ENCODE data around the gene TMEM108. TPM values are rescaled to one million over a fixed set of nuclear protein-coding genes. Genes with fewer than 3 reads are reported as not detected.

The TMEM108 gene
- total and polyA plus RNA-seq, 10 of the 15 experiments (the other 5 are each of a cell fraction or from before 2014, with no cell fraction given): 0.02 to 0.58 (median 0.12) TPM; not detected in 5

DNA sequence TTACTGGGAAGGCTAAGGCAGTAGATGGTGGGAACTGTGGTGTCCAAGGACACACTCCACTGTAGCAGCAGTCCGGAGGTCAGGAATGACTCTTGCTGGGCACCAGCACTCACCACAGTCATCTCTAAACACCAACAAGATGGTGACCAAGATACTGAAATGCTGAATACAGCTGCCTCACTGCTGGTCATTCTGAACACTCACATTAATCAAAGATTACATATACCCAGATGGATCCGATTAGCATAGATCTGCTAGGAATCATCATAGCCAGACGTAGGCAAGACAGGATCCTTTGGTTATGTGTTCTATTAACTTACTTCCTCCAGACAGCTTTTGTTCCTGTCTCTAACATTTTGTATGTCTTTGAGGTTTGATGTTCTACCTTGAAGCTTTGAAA is 226.7 kb downstream of the TMEM108 start (continued):
- TF ChIP-seq, protein P1, sequence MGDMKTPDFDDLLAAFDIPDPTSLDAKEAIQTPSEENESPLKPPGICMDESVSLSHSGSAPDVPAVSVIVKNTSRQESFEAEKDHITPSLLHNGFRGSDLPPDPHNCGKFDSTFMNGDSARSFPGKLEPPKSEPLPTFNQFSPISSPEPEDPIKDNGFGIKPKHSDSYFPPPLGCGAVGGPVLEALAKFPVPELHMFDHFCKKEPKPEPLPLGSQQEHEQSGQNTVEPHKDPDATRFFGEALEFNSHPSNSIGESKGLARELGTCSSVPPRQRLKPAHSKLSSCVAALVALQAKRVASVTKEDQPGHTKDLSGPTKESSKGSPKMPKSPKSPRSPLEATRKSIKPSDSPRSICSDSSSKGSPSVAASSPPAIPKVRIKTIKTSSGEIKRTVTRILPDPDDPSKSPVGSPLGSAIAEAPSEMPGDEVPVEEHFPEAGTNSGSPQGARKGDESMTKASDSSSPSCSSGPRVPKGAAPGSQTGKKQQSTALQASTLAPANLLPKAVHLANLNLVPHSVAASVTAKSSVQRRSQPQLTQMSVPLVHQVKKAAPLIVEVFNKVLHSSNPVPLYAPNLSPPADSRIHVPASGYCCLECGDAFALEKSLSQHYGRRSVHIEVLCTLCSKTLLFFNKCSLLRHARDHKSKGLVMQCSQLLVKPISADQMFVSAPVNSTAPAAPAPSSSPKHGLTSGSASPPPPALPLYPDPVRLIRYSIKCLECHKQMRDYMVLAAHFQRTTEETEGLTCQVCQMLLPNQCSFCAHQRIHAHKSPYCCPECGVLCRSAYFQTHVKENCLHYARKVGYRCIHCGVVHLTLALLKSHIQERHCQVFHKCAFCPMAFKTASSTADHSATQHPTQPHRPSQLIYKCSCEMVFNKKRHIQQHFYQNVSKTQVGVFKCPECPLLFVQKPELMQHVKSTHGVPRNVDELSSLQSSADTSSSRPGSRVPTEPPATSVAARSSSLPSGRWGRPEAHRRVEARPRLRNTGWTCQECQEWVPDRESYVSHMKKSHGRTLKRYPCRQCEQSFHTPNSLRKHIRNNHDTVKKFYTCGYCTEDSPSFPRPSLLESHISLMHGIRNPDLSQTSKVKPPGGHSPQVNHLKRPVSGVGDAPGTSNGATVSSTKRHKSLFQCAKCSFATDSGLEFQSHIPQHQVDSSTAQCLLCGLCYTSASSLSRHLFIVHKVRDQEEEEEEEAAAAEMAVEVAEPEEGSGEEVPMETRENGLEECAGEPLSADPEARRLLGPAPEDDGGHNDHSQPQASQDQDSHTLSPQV (IDR thresholded peaks at IDR 0.05): no peak

DNA sequence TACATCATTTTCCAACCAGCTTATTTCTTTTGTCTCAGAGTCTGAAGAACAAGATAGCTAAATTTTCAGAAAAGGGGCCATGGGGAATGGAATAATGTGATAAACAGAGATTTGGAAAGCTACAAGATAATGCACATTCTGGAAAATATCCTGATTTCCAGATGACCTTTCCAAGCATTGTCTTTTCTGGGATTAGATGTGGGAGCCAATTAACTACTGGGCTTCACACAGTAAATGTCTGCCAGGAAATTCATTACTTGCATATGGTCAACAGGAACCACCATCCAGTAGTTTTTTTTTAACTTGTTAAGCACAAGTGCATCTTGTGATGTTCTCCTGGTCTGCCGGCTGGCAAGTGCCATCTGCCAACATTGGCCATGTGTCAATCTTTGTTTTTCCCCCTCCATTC is 230.5 kb downstream of the TMEM108 start:
- intact Hi-C loops (cut with micrococcal nuclease; ENCODE audit: unreplicated experiment): no loop called here
- WGBS (ENCODE audit: insufficient coverage, insufficient replicate concordance, low lambda C conversion rate, missing lambda C conversion rate): 60% methylated on average over 1 of the region's 1 CpG
- Histone ChIP-seq H2AFZ (ENCODE audit: control insufficient read depth, low read depth, low read length) (no peak overlapping the region), H3K36me3 (ENCODE audit: control insufficient read depth in 2 of 2, insufficient read depth in 2 of 2, low read length in 1 of 2) (no peaks in the 10 kb centered on the region), H3K9ac (ENCODE audit: control insufficient read depth, insufficient read depth, low read length) (no peak overlapping the region), H3K4me3 (no peak overlapping the region), H3K9me3 (replicated peaks; ENCODE audit: control insufficient read depth, insufficient read depth, low read length) (no peaks in the 10 kb centered on the region), H3K27me3 (replicated peaks in 1 of 2; ENCODE audit: control insufficient read depth in 2 of 2, insufficient read depth in 2 of 2, low read length in 1 of 2) (peaks cover 0 to 3% of the 10 kb centered on the region in 2 experiments; a peak in 1 of 4 replicates), H3K4me2 (ENCODE audit: control insufficient read depth, insufficient read depth) (no peak overlapping the region), H3K4me1 (ENCODE audit: control insufficient read depth, insufficient read depth, low read length) (no peaks in the 10 kb centered on the region), H3K27ac (ENCODE audit: control insufficient read depth, insufficient read depth) (no peak overlapping the region), H4K20me1 (ENCODE audit: control insufficient read depth, insufficient read depth) (no peaks in the 10 kb centered on the region), H3K79me2 (ENCODE audit: control insufficient read depth, insufficient read depth, low read length) (no peaks in the 10 kb centered on the region)
- ChIA-PET RAD21 (ENCODE audit: unreplicated experiment) (no interaction called here), SMC1A (ENCODE audit: uncharacterized antibody, unreplicated experiment) (no interaction called here), POLR2A (no interaction called here), CTCF (no interaction called here)
- DNase-seq (ENCODE audit: low read depth, low spot score) (no peak), FAIRE-seq (no peak), ATAC-seq (no peak)
- BruUV-seq (replicated peaks): no TSS peak
- in situ Hi-C loops (cut with MboI): no loop called here
- TF ChIP-seq RFX5 (IDR thresholded peaks at IDR 0.05; ENCODE audit: low read depth, low read length) (no peak), ZNF217 (IDR thresholded peaks at IDR 0.05) (no peak), NR2F1 (conservative IDR thresholded peaks at IDR 0.05) (no peak), TARDBP (IDR thresholded peaks at IDR 0.05; ENCODE audit: borderline replicate concordance) (no peak), SMAD5 (IDR thresholded peaks at IDR 0.05; ENCODE audit: low read depth) (no peak), GATAD2B (conservative IDR thresholded peaks at IDR 0.05; ENCODE audit: low read depth) (no peak)

All from GM12878 (cell line).